Right atrium auricular region (tissue), 2 donors: Measurements from ENCODE around the gene ERBB4. TPM values are rescaled to one million over a fixed set of nuclear protein-coding genes. Genes with fewer than 3 reads are reported as not detected.

Source experiments
- DNase-seq: peaks from one replicate; pipeline ENCODE4 v3.0.0-alpha.2; 2019; ENCODE audit warnings: low spot score
- H3K27ac ChIP-seq, 2 donors: fragments of 200-600 bp; sonication (generic); 1 replicate in 1 of 2; 2 replicates in 1 of 2; pipeline ENCODE4 v1.5.1; 2016 to 2019
- H3K27me3 ChIP-seq, 2 donors: fragments of 200-600 bp; sonication (generic); one replicate each; pipeline versions ENCODE4 v1.5.1 to v1.6.0; 2017 to 2019
- H3K36me3 ChIP-seq: fragments of 200-600 bp; sonication (generic); one replicate; pipeline ENCODE4 v1.5.1; 2016
- H3K4me1 ChIP-seq, 2 donors: fragments of 200-600 bp; sonication (generic); one replicate each; pipeline versions ENCODE4 v1.5.1 to v1.6.0; 2017 to 2019
- H3K4me3 ChIP-seq, 2 donors: fragments of 200-600 bp; sonication (generic); 1 replicate in 1 of 2; 2 replicates in 1 of 2; pipeline ENCODE4 v1.5.1; 2017 to 2019; ENCODE audit warnings: mild to moderate bottlenecking in 1 of 2, moderate library complexity in 1 of 2
- H3K9me3 ChIP-seq, 2 donors: fragments of 200-600 bp; sonication (generic); one replicate each; pipeline ENCODE4 v1.5.1; 2019
- CTCF ChIP-seq, 2 donors: fragments of 200-600 bp; sonication (generic); IDR thresholded peaks; one replicate each; pipeline ENCODE4 v1.5.1; 2019; ENCODE audit warnings: antibody characterized with exemption in 2 of 2
- total RNA-seq, 2 donors: library from RNA; depleted of rRNA; stranded (reverse); fragments of >200 nt; gene quantifications; one replicate each; pipeline ENCODE4 v1.1.0, GENCODE V29; 2016

The ERBB4 gene
- total RNA-seq, 2 donors from 2014 or later: 12.4 to 22.4 TPM

DNA sequence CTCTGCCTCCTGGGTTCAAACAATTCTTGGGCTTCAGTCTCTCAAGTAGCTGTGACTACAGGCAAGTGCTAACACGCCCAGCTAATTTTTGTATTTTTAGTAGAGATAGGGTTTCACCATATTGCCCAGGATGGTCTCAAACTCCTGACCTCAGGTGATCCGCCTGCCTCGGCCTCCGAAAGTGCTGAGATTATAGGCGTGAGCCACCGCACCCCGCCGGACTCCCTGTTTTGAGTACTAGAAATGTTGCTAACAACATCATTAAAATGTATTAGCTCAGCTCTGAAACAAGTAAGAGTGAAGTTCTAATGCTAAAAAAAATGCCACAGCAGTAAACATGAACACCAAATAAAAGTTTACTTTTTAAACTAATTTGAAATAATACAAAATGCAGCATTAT, 1044.5 kb downstream of the ERBB4 start:
- Histone ChIP-seq H3K27me3 (no peaks in the 10 kb centered on the region), H3K9me3 (no peaks in the 10 kb centered on the region), H3K4me3 (no peak overlapping the region), H3K36me3 (no peaks in the 10 kb centered on the region), H3K4me1 (no peaks in the 10 kb centered on the region), H3K27ac (no peak overlapping the region)
- no peak for DNase-seq
- no peak for TF ChIP-seq CTCF (IDR thresholded peaks at IDR 0.05)

DNA sequence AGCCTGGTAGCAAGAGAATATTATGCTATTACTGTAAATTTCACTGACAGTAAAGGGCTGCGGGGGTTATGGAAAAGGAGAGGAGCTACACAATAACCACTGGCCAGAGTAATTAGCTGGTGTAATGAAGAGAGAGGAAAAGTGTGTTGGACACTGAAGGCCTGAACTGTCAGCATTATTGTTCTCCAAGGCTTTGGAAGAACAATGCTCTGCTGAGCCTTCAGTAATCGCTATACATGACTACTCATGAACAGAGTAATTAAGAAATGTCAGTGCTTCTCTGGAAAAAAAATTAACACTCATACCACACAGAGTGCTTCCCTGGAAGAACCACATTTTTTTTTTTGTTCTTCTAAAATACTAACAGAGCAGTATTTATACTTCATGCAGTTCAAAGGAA, 1050.9 kb downstream of the ERBB4 start:
- TF ChIP-seq CTCF (IDR thresholded peaks at IDR 0.05): no peak
- no peaks in the 10 kb centered on the region for H3K4me1 ChIP-seq
- H3K9me3 ChIP-seq: no peaks in the 10 kb centered on the region
- H3K4me3 ChIP-seq: no peak overlapping the region
- H3K27me3 ChIP-seq: no peaks in the 10 kb centered on the region
- no peak overlapping the region for H3K27ac ChIP-seq
- no peaks in the 10 kb centered on the region for H3K36me3 ChIP-seq
- DNase-seq: no peak

GRCh38 chr2:211479536-211480150, 1059.0 kb downstream of the ERBB4 start:
- Histone ChIP-seq H3K27me3 (no peaks in the 10 kb centered on the region), H3K36me3 (no peaks in the 10 kb centered on the region), H3K27ac (no peak overlapping the region), H3K4me1 (no peaks in the 10 kb centered on the region), H3K4me3 (no peak overlapping the region), H3K9me3 (no peaks in the 10 kb centered on the region)
- no peak for TF ChIP-seq CTCF (IDR thresholded peaks at IDR 0.05)
- no peak for DNase-seq

GRCh38 chr2:211477537-211478275, 1060.9 kb downstream of the ERBB4 start:
- H3K4me1 ChIP-seq: no peaks in the 10 kb centered on the region
- no peaks in the 10 kb centered on the region for H3K27me3 ChIP-seq
- no peak overlapping the region for H3K27ac ChIP-seq
- no peak for DNase-seq
- no peak for TF ChIP-seq CTCF (IDR thresholded peaks at IDR 0.05)
- no peak overlapping the region for H3K4me3 ChIP-seq
- no peaks in the 10 kb centered on the region for H3K36me3 ChIP-seq
- H3K9me3 ChIP-seq: no peaks in the 10 kb centered on the region

DNA sequence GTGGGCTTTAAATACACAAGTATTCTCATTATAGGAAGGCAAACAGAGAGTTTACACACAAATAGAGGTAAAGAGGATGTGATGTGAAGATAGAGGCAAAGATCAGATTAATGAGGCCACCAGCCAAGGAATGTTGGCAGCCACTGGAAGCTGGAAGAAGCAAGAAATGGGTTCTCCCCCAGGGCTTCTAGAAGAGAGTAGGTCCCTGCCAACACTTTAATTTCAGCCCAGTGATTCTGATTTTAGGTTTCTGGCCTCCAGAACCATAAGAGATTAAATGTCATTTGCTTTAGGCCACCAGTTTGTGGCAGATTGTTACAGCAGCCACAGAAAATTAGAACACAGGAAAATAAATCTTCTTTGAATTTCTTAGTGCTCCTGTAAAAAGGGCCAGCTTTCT, 1065.5 kb downstream of the ERBB4 start:
- Histone ChIP-seq H3K27me3 (no peaks in the 10 kb centered on the region), H3K36me3 (no peaks in the 10 kb centered on the region), H3K4me1 (no peaks in the 10 kb centered on the region), H3K4me3 (no peak overlapping the region), H3K27ac (no peak overlapping the region), H3K9me3 (no peaks in the 10 kb centered on the region)
- DNase-seq: no peak
- TF ChIP-seq CTCF (IDR thresholded peaks at IDR 0.05): no peak
